Hematopoietic multipotent progenitor cell treated with erythropoietin and hydrocortisone succinate and interleukin-3 and kit ligand, for 15 days (in vitro differentiated cells): Measurements from ENCODE around the gene SPEG.

Experiments
- DNase-seq: peaks from one replicate; pipeline ENCODE4 v3.0.0-alpha.2; 2015; ENCODE audit warnings: low spot score

The SPEG gene

GRCh38 chr2:219462349-219462748, 27.7 kb downstream of the SPEG start:
- no peak for DNase-seq

- DNase-seq = no peak
Observed at GRCh38 chr2:219464286-219465032, 29.8 kb downstream of the SPEG start.

GRCh38 chr2:219465659-219466561, 31.3 kb downstream of the SPEG start:
- DNase-seq = no peak

GRCh38 chr2:219466816-219467735, 32.4 kb downstream of the SPEG start:
- no peak for DNase-seq

GRCh38 chr2:219467736-219468075, 33.1 kb downstream of the SPEG start:
- DNase-seq = no peak

- DNase-seq = no peak
Observed at GRCh38 chr2:219468410-219469185, 34.0 kb downstream of the SPEG start.

- no peak for DNase-seq
Observed at GRCh38 chr2:219469186-219469724, 34.6 kb downstream of the SPEG start.

GRCh38 chr2:219470429-219470828, 35.8 kb downstream of the SPEG start:
- no peak for DNase-seq

- no peak for DNase-seq
Observed at GRCh38 chr2:219471476-219472371, 37.1 kb downstream of the SPEG start.

GRCh38 chr2:219472629-219473187, 38.1 kb downstream of the SPEG start:
- no peak for DNase-seq

GRCh38 chr2:219473511-219473910, 38.9 kb downstream of the SPEG start:
- DNase-seq = no peak

GRCh38 chr2:219474285-219475060, 39.8 kb downstream of the SPEG start:
- DNase-seq = no peak

GRCh38 chr2:219475278-219475677, 40.6 kb downstream of the SPEG start:
- no peak for DNase-seq

- peak; percentile 65 for DNase-seq
Observed at GRCh38 chr2:219475697-219476651, 41.3 kb downstream of the SPEG start.

GRCh38 chr2:219476652-219477151, 42.1 kb downstream of the SPEG start:
- no peak for DNase-seq

- no peak for DNase-seq
Observed at GRCh38 chr2:219477179-219477578, 42.5 kb downstream of the SPEG start.

GRCh38 chr2:219477815-219478214, 43.2 kb downstream of the SPEG start:
- no peak for DNase-seq

- DNase-seq = no peak
Observed at GRCh38 chr2:219478916-219479315, 44.3 kb downstream of the SPEG start.
